GM21390 (cell line): ENCODE measurements around the gene TRIM31.

Source experiments
- ATAC-seq: cut with Tn5 transposase; IDR thresholded peaks from one replicate; pipeline ENCODE4 v1.9.1; 2021; ENCODE audit not compliant: unreplicated experiment

Gene TRIM31

DNA sequence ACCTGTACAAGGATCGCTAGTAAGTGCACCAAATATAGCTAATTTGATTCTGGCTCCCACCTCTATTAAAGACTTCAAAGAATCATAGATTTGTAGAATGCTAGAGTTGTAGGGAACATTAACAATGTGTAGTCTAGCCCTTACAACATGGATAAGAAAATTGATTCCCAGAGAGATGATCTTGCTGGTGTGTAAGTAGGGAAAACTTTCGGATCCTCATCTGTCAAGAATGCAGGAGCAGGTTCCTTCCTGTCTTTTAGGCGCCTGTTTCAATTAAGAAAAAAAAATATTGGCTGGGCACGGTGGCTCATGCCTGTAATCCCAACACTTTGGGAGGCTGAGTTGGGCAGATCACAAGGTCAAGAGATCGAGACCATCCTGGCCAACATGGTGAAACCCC, 25.0 kb downstream of the TRIM31 start:
- ATAC-seq: no peak

DNA sequence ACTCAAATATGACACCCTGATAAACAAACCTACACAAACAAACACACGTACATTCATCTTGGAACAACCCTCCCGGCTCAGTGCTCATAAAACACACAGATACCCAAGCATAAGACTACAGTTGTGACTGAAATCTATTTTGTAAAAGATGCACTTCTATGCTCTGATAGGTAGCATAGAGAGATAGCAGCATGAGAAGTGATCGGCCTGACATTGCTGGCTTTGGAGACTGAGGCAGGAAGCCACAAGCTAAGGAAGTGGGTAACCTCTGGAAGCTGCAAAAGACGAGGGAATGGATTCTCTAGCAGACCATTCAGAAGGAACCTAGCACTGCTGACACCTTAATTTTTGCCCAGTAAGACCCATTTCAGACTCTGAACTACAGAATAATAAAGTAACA, 35.7 kb downstream of the TRIM31 start:
- no peak for ATAC-seq

DNA sequence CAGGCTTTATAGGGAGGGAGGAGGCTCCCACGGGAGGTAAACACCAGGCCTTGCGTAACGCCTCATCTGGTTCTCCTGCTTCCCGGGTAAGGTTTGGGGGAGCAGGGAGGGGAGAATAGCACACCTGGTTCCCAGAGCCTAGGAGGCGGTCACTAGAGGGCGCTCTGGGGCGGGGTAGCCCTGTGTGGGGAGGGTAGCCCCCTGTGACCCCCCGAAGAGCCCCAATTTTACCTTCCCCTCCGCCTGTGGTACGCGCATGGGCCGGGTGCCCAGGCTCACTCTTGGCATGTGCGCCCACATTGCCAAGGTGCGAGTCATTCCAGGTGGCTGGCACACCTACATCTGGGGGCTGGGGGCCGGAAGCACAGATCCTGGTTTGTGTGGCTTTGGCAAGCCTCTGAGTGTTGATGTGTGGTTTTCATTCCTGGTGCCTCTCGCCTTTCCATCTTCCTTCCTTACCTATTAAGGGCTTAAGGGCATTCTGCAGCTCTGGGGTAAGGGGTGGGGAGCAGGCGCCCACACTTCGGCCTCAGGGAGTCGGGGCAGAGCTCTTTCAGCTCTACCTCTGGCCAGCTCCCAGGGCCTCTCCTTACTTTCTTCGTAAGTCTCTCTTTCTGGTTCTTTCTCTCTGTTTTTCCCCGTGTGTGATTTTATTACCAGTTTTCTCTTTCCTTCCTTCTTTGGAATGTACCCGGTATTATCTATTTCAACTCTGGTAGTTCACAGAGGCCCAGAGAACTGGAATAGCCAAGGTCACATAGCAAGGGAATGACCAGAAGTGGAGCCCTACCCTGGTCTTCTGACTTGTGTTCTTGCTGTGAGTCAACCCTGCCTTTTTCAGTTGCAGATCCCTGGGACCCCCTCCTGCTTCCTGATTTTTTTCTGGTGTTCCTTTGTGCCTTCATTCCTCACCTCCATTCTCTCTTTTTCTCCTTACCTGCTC, 36.8 kb downstream of the TRIM31 start:
- no peak for ATAC-seq

DNA sequence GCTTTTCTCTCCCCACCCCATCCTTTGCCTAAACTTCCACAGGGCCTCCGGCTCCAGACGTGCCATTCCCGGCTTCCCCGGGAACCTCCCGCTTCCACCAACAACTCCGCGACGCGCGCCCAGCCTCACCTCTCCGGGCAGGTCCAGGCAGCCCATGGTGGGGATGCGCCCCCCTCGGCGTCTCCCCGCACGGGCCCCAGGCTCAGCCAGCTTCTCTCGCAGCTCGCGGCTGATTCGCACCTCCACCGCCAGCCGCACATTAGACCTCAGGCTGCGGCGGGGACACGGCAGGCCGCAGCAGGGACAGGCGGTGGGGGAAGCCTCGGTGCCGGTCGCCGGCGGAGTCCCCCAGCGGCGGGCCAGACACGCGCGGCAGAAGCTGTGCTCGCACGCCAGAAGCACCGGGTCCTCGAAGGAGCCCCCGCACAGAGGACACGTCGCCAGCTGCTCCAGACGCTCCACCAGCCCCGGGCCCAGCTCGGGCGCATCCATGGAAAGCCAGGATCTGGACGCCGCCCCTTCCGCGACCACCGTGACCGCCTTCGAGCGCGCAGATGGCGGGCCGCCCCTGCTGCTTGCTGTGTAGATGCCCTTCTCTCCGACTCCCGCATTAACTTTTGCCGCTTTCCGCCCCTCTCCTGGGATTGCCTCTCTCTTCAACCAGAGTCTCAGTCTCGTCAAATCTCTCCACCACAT, 37.6 kb downstream of the TRIM31 start, which contains the start of gene RNF39:
TSS of gene RNF39 (minus strand) at position 676 of the 696 bp plus-strand sequence. CDS start at position 492, 184 bp downstream.
- ATAC-seq: no peak

DNA sequence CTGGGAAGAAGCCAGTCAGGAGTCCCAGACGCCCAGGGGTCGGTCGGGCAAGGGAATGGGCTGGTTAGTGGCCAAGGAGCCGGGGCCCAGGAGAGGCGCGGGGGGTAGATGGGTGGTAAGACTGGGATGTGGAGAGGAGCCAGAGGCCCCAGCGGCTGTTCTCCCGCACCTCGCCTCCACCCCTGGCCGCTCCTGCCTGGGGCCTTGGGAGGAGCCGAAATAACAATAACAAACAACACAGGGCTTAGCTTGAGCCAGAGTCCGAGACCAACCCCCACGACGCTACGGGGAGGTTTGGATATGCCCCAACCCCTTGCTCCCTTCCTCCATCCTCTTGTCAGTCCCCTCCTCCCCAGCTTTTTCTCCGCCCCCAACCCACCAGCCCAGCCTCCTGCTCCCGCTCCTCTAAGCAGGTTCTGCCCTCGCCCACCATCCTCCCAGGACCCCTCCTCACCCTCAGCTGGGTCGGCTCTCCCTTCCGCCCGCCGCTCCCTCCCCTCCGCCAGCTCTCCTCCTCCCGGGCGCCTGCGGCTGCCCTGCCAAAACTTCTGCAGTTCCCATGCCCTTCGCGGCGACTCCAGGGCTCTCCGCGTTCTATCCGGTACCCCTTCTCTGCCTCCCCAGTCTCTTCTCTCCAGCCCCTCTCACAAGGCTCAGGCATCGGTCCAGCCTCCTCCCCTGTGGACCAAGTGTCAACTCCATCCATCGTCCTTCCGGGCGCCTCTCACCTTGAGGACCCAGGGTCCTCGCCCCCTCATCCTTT, 38.4 kb downstream of the TRIM31 start:
- no peak for ATAC-seq

DNA sequence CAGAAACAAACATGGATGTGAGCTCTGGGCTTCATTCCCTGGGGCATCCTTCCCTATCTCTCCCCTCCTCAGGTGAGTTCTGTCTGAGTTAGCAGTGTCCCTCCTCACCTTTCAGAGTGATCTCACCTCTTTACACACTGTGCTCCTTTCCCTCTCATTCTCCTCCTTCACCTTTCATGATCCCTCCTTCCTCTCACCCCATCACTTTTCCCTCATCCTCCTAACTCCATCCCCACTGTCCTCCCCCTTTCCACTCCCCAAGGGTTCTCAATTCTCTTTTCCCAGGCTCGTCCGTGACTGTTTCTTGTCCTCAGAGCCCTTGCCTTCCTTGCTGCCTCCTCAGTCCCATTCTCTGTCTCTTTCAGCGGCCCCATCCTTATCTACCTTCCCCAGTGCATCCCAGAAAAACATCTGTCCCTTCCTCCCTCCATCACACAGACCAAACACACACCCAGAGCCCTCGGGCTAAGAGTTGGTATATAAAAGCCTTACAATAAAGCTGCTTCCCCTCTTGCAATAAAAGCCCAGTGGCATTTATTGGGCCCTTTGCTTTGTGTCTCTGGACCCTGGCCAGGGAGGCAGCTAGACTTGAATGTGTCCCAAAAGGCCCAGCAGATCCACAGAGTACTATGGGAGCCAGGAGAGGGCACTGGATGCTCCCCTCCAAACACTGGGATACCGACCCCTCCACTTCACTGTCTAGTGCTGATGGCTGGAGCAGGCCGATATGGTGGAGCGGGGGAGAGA, 39.2 kb downstream of the TRIM31 start:
- no peak for ATAC-seq

DNA sequence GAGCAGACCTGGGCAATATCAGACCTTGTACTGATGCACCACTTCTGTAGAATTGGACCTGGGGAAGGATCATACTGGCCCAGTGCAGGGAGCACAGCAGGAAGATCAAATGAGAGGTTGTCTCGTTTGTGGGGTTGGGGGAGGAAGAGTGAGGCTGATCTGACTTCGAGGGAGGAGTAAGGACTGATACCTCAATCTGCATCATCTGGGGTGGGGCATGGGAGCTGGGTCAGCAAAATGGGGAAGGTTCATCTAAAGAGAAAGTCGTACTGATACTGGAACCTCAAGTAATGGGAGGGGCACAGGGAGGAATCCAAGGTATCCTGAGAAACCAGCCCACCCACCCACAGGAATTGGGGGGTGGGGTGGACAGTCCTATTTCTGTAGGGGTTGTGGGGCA, 41.0 kb downstream of the TRIM31 start:
- ATAC-seq: no peak

DNA sequence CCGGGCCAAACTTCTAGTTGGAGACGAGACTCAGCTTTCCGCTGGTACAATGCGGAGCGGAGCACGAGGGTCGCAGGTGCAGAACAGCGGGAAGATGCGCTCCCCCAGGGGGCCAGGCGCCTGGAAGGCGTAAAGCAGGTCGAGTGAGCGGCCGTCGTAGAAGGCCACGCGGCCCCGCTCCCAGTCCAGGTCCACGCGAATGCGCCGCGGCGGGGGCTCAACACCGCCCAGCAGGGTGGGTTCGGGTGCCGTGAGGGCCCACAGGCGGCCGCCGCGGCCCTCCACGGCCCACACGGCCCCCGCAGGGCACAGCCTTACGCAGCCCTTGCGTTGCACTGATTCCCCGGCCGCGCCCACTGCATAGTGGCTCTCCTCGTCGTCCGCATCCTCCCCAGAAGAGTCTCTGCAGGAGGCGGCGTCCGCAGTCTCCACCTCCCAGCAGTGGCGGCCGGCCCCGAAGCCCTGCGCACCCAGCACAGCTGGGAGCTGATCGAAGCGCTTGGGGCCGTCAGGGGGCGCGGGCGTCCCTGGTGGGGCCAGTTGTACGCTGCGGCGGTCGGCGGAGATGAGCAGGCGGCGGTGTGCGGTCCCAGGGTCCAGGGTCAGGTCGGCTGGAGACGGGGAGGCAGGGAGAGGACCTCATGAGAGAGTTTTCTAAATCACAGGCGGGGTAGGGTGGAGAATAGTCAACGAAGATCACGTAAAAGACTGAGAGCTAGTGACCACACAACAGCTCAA, 41.6 kb downstream of the TRIM31 start:
- no peak for ATAC-seq

DNA sequence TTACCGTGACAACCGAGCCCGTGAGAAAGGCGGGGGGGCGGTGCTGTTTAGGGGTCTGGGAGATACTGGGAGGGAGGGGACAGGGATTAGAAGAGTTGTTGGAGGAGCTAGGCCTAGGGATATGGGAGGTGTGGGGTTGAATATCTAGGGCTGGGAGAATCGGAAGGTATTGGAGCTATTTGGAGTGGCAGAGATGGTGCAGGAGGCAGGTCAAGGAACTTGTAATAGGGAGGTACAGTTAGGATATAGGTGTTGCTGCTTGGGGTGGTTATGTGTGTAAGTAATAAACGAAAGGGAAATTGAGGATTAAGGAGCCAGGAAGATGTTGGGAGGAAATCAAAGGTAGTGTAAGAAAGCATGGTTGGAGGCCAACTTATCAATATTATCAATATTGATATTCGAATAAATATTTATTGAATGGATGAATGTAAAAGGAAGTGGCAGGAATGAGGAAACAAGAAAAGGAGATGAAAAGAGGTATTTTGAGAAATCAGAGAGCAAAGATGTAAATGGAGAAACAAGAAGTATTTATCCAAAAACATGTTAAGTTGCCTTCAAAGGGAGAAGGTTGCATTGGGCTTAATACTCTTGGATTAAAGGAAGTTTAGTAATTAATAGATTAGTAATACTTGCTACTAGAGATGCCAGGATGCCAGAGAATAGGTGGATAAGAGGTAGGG, 45.3 kb downstream of the TRIM31 start:
- no peak for ATAC-seq

DNA sequence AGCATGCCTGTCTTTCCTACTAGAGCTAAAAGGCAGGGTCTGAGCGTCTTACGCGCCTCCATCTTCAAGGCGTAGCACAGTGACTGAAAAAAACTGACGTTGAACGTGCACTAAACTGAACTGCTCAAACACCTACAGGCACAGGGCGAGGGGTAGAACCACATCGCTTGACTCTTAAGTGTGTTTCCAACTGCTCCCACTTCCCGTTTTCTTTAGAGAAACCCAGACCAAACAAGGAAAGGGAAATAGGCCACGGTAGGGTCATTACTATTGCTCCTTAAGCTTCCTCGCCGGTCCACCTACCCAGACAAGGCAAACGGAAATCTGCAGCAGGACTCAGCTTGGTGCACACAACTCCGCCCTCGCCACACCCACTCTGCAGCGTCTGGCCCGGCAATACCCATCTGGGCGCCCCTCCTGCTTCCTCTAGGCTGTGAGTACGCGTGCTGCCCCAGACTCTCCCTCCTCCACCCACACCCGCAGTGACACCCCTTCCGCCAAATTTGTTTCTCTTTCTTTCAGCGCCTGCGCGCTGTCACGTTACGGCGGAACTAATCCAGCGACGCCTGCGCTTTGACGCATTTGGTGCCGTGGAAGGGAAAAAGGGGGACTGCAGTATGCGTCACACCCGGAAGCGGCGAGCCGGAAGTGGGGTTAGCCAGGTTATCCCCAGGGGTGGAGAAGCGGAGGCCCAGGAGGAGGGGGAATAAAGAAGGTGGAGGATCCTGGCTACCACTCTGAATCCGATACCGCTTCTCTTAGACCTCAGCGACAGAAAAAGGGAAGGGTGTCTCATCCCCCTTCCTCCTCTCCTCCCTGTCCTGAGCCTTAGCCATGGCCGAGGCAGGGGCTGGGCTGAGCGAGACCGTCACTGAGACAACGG, 46.1 kb downstream of the TRIM31 start, which contains the start of gene PPP1R11:
TSS of gene PPP1R11 (plus strand) at position 622 of the 883 bp plus-strand sequence. CDS start at position 835, 213 bp downstream.
- peak; percentile 92 for ATAC-seq

DNA sequence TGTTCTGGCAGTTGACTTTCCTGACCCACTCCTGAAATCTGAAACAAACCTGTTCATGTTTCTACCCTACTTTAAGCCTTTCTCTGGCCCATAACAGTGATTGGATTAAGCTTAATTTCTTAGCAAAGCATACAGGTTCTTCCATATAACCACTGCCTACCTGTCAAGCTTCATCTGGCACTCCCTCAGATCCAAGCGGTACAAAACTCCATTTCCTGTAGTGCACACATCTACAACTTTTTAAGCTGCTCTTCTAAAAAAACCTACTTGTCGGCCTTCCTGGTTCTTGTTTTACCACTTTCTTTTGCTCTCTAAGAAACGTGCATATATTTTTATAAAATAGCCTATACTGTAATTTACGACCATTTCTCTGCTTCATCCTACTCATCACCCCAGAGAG, 46.8 kb downstream of the TRIM31 start:
- ATAC-seq: no peak

DNA sequence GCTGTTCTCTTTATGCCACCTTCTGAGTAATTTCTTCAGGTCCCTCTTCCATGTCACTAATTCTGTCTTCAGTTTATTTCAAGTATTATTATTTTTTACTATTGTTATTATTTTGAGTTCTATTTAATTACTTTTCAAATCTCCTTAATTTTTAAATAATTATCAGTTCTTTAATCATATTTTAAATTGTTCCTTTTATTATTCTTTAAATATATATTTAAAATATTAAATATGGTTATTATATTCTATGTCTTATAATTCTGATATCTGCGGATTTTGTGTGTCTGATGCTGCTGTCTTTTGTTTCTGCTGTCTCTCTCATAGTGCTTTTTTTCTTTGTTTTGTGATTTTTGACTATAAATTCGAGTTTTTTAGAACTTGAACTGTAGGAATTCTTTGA, 49.6 kb downstream of the TRIM31 start:
- ATAC-seq: no peak

DNA sequence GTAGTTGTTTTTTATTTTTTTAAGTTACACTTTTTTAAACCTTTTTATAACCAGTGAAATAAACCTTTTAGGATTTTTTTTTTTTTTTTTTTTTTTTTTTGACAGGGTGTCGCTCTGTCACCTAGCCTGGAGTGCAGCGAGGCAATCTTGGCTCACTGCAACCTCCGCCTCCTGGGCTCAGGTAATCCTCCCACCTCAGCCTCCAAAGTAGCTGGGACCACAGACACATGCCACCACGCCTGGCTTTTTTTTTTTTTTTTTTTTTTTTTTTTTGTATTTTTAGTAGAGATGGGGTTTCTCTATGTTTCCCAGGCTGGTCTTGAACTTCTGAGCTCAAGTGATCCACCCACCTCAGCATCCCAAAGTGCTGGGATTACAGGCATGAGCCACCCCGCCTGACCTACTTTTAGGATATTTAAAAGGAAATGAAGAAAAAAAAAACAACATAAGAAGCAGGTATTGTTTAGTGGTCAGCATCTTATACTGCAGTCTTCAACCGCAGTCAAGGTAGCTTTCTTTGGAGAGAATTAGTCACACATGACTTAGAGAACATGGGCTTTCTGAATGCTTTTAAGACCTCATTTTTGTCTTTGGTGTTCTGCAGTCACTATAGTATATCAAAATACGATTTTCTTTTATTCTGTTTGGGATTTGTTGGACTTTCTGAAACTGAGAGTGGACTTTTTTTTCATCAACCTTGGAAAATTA, 50.3 kb downstream of the TRIM31 start:
- no peak for ATAC-seq

DNA sequence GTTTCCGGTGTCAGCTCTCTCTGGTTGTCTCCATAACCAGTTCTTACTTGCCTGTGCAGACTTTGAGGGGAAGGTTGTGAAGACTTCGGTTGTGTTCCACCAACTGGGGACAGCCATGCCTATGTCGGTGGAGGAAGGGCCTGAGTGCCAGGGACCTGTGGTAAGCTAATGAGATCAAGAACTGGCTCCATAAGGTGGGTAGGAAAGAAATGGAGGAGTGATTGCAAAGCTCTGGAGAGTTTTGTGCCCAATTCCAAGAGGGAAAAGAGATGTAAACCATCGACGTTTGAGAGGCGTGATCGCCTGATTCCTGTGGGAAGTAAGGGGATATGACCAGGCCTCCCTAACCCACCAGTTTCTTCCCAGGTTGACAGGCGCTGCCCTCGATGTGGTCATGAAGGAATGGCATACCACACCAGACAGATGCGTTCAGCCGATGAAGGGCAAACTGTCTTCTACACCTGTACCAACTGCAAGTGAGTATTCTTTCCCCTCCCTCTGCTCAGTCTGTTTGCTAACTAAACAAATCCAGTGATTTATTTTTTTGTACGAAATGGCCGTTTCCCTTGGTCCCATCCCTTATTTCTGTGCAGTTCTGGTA, 50.9 kb downstream of the TRIM31 start:
- no peak for ATAC-seq

DNA sequence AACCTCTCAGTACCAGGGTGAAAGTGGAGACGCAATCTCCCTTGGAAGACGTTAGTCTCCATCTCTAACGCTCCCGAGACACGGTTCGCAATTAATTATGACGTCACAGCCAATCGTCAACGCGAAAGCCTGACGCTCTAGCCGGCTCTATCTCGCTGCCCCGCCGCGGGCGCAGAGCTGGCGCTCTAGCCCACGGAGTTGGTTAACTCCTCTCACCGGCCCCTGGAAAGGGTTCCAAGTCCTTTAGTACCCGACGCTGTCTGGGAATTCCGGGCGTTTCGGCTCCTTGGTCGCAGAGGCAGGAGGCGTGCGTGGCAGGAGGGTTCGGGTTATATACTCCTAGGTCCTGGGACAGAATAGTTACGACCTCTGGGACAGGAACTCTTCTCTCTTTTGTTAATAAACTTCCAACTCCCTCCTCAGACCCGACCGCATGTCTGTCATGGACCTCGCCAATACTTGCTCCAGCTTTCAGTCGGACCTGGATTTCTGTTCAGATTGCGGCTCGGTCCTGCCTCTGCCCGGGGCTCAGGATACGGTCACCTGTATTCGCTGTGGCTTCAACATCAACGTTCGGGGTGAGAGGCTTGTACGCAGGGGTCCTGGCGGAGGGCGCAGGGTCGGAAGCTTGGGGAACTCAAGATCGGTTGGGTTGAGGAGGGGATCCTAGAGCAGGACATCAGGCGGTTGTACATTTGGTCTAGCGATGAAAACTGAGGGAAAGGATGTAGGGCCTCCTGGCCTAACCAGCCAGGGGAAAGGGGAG, 51.6 kb downstream of the TRIM31 start, which contains the start of gene POLR1H:
TSS of gene POLR1H (plus strand) at position 174 of the 766 bp plus-strand sequence. CDS start at position 434, 260 bp downstream.
- peak; percentile 82 for ATAC-seq

DNA sequence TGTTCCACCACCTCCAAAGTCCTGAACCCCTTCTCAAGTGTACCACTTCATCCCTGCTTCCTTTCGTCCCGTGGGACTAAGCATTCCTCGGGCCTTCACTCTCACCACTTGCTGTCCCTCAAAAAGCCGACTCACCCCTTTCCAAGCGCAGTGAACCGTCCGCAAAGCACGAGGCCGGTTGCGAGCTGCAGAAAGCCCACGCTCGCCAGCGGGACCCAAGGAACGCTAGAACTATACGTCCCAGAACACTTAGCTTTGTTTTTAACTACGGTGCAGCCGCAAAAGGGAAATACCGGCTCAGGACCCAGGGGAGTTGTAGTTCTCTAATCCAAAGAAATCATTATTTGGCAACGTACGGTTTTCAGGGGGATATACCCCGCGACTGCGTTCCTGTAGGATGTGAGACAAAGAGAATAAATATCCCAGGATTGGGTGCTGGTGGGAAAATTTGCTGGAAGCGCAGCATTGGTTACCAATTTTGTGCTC, 52.2 kb downstream of the TRIM31 start:
- ATAC-seq: peak; percentile 19
